PC-9 (cell line): ENCODE results near the gene CFAP61. TPM values are rescaled to one million over a fixed set of nuclear protein-coding genes. Genes with fewer than 3 reads are reported as not detected.

Experiments used
- BruUV-seq: library from RNA; stranded (reverse); fragments of 400-500 nt; replicated peaks from 2 replicates; lab custom pipeline; 2021; lab: Mats Ljungman, UMichigan
- CTCF ChIA-PET: fragments of 300-600 bp; sonication (Branson Sonifier 250); formaldehyde crosslinking; loops from one replicate; lab custom pipeline; 2022; ENCODE audit warnings: antibody characterized with exemption; lab: Charles Lee
- POLR2A ChIA-PET: fragments of 300-600 bp; sonication (Branson Sonifier 250); formaldehyde crosslinking; loops from one replicate; lab custom pipeline; 2022; ENCODE audit warnings: antibody characterized with exemption; ENCODE audit not compliant: unreplicated experiment; lab: Charles Lee
- DNase-seq, 2 experiments: peaks; one replicate each; pipeline versions ENCODE4 v3.0.0 to v3.0.0-alpha.2; 2015 to 2022; ENCODE audit warnings: mixed read lengths in 1 of 2
- H2AFZ ChIP-seq: fragments of 200-600 bp; sonication (generic); 2 replicates; pipeline ENCODE4 v1.8.1; 2017; ENCODE audit warnings: antibody characterized with exemption
- H3F3A ChIP-seq: fragments of 200-600 bp; sonication (generic); 2 replicates; pipeline ENCODE4 v1.8.1; 2017; ENCODE audit warnings: antibody characterized with exemption, mild to moderate bottlenecking, low read depth; ENCODE audit not compliant: insufficient read depth
- H3K27ac ChIP-seq: fragments of 200-600 bp; sonication (generic); 2 replicates; pipeline ENCODE4 v1.6.1; 2016; ENCODE audit warnings: mixed run types
- H3K27me3 ChIP-seq: fragments of 200-600 bp; sonication (generic); 2 replicates; pipeline ENCODE4 v1.6.1; 2016; ENCODE audit warnings: low read depth, mixed run types; ENCODE audit not compliant: insufficient read depth
- H3K36me3 ChIP-seq: fragments of 200-600 bp; sonication (generic); 2 replicates; pipeline ENCODE4 v1.6.1; 2016; ENCODE audit warnings: low read depth, mixed run types
- H3K4me1 ChIP-seq: fragments of 200-600 bp; sonication (generic); replicated peaks from 2 replicates; pipeline ENCODE4 v1.6.1; 2016; ENCODE audit warnings: mixed run types; ENCODE audit not compliant: insufficient read depth
- H3K4me2 ChIP-seq: fragments of 200-600 bp; sonication (generic); 2 replicates; pipeline ENCODE4 v1.6.1; 2017; ENCODE audit warnings: mixed run types
- H3K4me3 ChIP-seq: fragments of 200-600 bp; sonication (generic); 2 replicates; pipeline ENCODE4 v1.6.1; 2016; ENCODE audit warnings: mixed run types
- H3K79me2 ChIP-seq: fragments of 200-600 bp; sonication (generic); 2 replicates; pipeline ENCODE4 v1.6.1; 2017; ENCODE audit warnings: low read depth, mixed run types
- H3K9me2 ChIP-seq: fragments of 200-600 bp; sonication (generic); 2 replicates; pipeline ENCODE4 v1.8.1; 2017; ENCODE audit warnings: mild to moderate bottlenecking; ENCODE audit not compliant: insufficient read depth
- H3K9me3 ChIP-seq: fragments of 200-600 bp; sonication (generic); 2 replicates; pipeline ENCODE4 v1.8.1; 2016; ENCODE audit warnings: low read depth; ENCODE audit not compliant: insufficient read depth
- H4K20me1 ChIP-seq: fragments of 200-600 bp; sonication (generic); 2 replicates; pipeline ENCODE4 v1.8.1; 2017; ENCODE audit not compliant: insufficient read depth
- CTCF ChIP-seq: fragments of 200-600 bp; sonication (generic); conservative IDR thresholded peaks from 2 replicates; pipeline ENCODE4 v1.6.1; 2017; ENCODE audit warnings: mixed run types, antibody characterized with exemption, mild to moderate bottlenecking, moderate library complexity
- EZH2 ChIP-seq: fragments of 200-600 bp; sonication (generic); IDR thresholded peaks from 2 replicates; pipeline ENCODE4 v1.8.0; 2017; ENCODE audit warnings: antibody characterized with exemption, low read depth
- intact Hi-C: fragments of 100-400 bp; cut with micrococcal nuclease; formaldehyde crosslinking; loops from one replicate; pipeline ENCODE4 v1.10.0; 2022; ENCODE audit not compliant: unreplicated experiment
- total RNA-seq: library from RNA; stranded (reverse); gene quantifications from 2 replicates; pipeline ENCODE4 v1.2.3, GENCODE V29; 2021

CFAP61 gene
- total RNA-seq, 1 experiment from 2014 or later = 2.6 TPM

GRCh38 chr20:20212675-20213096 is 160.4 kb downstream of the CFAP61 start:
- no peak for TF ChIP-seq CTCF
- H3K9me3 ChIP-seq = no peaks in the 10 kb centered on the region
- no peaks in the 10 kb centered on the region for H3K4me1 ChIP-seq
- H2AFZ ChIP-seq = no peak overlapping the region
- CTCF ChIA-PET = no interaction called here
- no peak overlapping the region for H3K4me3 ChIP-seq
- H3K36me3 ChIP-seq = no peaks in the 10 kb centered on the region
- H3F3A ChIP-seq = no peaks in the 10 kb centered on the region
- H4K20me1 ChIP-seq = 0 out of 2 replicates have a peak, but pooled peaks cover 3% of the 10 kb centered on the region
- H3K27ac ChIP-seq = no peak overlapping the region
- DNase-seq = no peak
- H3K4me2 ChIP-seq = no peak overlapping the region
- POLR2A ChIA-PET = no interaction called here
- intact Hi-C loops = no loop called here
- H3K9me2 ChIP-seq = no peaks in the 10 kb centered on the region
- H3K79me2 ChIP-seq = no peaks in the 10 kb centered on the region
- no TSS peak for BruUV-seq
- peaks cover 79% of the 10 kb centered on the region for H3K27me3 ChIP-seq

- H3K9me2 ChIP-seq = no peaks in the 10 kb centered on the region
- no peak for DNase-seq
- H4K20me1 ChIP-seq = no peaks in the 10 kb centered on the region
- ChIA-PET CTCF (no interaction called here), POLR2A (no interaction called here)
- H2AFZ ChIP-seq = no peak overlapping the region
- intact Hi-C loops = no loop called here
- BruUV-seq = no TSS peak
- no peaks in the 10 kb centered on the region for H3K4me1 ChIP-seq
- no peak overlapping the region for H3K4me2 ChIP-seq
- no peaks in the 10 kb centered on the region for H3F3A ChIP-seq
- no peak overlapping the region for H3K27ac ChIP-seq
- H3K79me2 ChIP-seq = no peaks in the 10 kb centered on the region
- H3K4me3 ChIP-seq = no peak overlapping the region
- TF ChIP-seq EZH2 = no peak
- no peaks in the 10 kb centered on the region for H3K9me3 ChIP-seq
- peaks cover 77% of the 10 kb centered on the region for H3K27me3 ChIP-seq
- H3K36me3 ChIP-seq = no peaks in the 10 kb centered on the region
Observed at GRCh38 chr20:20213526-20214121, 161.3 kb downstream of the CFAP61 start.

- TF ChIP-seq CTCF (no peak), EZH2 (no peak)
- no peaks in the 10 kb centered on the region for H3K9me3 ChIP-seq
- H3K4me2 ChIP-seq = no peak overlapping the region
- H3K27me3 ChIP-seq = peaks cover 70% of the 10 kb centered on the region
- no peaks in the 10 kb centered on the region for H3K4me1 ChIP-seq
- CTCF ChIA-PET = no interaction called here
- intact Hi-C loops = no loop called here
- H4K20me1 ChIP-seq = no peaks in the 10 kb centered on the region
- no peak overlapping the region for H2AFZ ChIP-seq
- POLR2A ChIA-PET = no interaction called here
- no TSS peak for BruUV-seq
- H3K4me3 ChIP-seq = no peak overlapping the region
- DNase-seq = no peak
- no peaks in the 10 kb centered on the region for H3K9me2 ChIP-seq
- H3F3A ChIP-seq = no peaks in the 10 kb centered on the region
- no peaks in the 10 kb centered on the region for H3K79me2 ChIP-seq
- H3K27ac ChIP-seq = no peak overlapping the region
- H3K36me3 ChIP-seq = no peaks in the 10 kb centered on the region
Observed at GRCh38 chr20:20214757-20215275, 162.5 kb downstream of the CFAP61 start.
